Adipose tissue (tissue), 3 donors: ENCODE measurements around the gene TICRR. TPM values are rescaled to one million over a fixed set of nuclear protein-coding genes. Genes with fewer than 3 reads are reported as not detected.
"Not testable (repeated sequence)": the region's sequence is repeated elsewhere in the genome, so short reads cannot be mapped to it uniquely, and the experiment has no call there.

Experiments used
- H3K27ac ChIP-seq: one replicate; pipeline ENCODE4 v1.5.1; 2013; ENCODE audit warnings: low read depth, low read length
- WGBS, 3 donors: extraction: QIAGEN DNeasy Blood & Tissue Kit; methylation state at CpG; one replicate each; pipeline ENCODE4 v1.1.7; 2013; 5-methylcytosine and 5-hydroxymethylcytosine counted together
- polyA plus RNA-seq, 3 donors: library from polyadenylated mRNA; stranded (reverse); fragments of 200-250 nt; gene quantifications; one replicate each; pipeline ENCODE4 v1.2.3, GENCODE V29; 2013
- donor health status: healthy with polysubstance abuse.
- donor health status: Bipolar disorder and iron deficiency.
- donor health status: healthy.

TICRR gene
- polyA plus RNA-seq, 3 donors = 0.05 to 0.06 TPM; not detected in 1

DNA sequence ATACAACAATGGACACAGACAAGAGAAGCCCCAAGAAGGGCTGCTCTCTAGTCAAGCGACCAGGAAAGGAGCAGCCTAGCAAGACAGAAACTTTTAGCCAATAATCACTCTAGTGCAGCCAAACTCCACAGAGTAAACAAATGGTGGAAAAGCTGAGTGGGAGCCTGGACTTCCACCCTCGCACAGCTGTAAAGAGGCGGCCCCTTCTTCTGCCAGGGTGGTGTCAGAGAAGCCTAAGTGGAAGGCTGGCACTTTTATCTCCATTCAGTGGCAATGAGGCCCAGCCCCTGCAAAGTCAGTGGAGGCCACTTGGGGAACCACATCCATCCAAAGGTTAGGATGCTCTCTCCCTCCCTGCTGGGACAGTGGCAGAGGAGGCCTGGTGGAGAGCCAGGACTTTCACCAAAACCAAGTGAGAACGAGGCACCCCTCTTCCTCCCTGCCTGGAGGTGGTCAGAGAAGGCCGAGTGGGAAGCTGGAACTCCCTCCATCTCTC lies 15.5 kb upstream of the TICRR start:
- no peak overlapping the region for H3K27ac ChIP-seq
- 54 to 63% (median 60%) methylated on average over 5 of the region's 5 CpGs for WGBS, 3 donors

DNA sequence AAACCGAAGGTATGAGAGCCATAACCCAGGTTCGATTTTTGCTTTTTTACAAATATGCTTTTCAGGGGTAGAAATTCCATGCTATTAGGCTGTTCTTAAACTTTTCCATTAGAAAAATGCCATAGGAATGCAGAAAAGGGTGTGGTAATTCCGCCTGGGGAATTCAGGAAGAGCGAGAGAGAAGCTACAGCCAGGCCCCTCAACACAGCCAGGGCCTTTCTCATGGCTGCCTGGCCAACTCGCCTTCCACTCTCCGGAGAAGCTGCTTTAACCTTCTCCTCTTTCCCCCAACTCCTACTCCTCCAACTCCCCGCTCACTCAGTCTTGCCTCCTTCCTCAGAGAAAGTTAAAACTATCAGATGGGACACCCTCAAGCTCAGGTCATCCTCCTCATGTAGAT lies 9.1 kb upstream of the TICRR start:
- 49 to 67% (median 65%) methylated on average over 7 of the region's 7 CpGs for WGBS, 3 donors
- H3K27ac ChIP-seq = no peak overlapping the region

DNA sequence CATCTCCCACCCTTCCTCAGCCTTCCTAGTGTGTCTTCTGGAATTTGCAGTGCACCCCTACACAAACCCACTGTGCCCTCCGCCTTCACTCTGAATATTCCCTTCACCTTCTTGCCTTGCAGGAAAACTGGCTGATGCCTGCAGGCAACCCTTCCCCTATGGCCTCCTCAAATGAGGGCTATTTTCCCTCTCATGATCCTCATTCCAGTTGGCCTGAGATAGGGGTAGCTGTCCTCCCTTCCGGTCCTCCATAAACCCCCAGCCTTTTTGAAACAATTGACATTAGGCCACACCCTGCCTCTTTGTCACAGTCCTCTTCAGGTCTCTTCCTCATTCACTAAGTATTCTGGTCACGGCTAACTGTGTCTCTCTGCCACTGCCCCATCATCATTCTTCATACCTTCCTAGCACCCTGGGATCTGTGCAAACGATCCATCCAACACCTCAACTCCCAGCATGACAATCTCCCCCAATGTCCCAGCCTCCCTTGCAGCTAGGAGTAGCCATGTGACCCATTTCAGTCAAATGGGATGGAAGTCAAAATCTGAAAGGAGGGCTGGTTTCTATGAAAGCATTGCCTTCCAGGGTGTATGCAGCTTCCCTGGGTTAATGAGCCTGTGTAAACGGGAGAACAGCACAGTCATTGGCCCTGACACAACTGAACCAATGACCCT lies 8.5 kb upstream of the TICRR start:
- WGBS, 3 donors = 84 to 86% (median 84%) methylated on average over 5 of the region's 5 CpGs
- no peak overlapping the region for H3K27ac ChIP-seq

DNA sequence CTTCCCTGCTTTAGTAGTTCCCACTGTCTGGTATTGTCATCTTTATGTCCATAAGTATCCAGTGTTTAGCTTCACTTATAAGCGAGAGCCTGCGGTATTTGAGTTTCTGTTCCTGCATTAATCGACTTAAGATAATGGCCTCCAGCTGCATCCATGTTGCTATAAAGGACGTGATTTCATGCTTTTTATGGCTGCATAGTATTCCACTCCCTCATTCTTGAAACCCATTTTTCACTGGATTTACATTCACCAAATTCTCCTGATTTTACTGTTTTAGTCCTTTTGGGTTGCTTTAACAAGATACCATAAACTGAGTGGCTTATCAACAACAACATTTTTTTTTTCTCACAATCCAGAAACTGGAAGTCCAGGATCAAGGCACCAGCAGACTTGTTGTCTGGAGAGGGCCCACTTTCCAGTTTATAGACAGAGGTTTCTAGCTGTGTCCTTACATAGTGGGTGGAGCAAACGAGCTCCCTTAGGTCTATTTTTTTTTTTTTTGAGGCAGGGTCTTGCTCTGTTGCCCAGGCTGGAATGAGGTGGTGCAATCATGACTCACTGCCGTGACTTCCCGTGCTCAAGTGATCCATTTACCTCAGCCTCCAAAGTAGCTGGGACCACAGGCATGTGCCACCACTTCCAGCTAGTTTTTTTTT lies 6.1 kb upstream of the TICRR start:
- H3K27ac ChIP-seq = no peak overlapping the region
- WGBS, 3 donors = 77 to 81% (median 81%) methylated on average over 7 of the region's 7 CpGs

DNA sequence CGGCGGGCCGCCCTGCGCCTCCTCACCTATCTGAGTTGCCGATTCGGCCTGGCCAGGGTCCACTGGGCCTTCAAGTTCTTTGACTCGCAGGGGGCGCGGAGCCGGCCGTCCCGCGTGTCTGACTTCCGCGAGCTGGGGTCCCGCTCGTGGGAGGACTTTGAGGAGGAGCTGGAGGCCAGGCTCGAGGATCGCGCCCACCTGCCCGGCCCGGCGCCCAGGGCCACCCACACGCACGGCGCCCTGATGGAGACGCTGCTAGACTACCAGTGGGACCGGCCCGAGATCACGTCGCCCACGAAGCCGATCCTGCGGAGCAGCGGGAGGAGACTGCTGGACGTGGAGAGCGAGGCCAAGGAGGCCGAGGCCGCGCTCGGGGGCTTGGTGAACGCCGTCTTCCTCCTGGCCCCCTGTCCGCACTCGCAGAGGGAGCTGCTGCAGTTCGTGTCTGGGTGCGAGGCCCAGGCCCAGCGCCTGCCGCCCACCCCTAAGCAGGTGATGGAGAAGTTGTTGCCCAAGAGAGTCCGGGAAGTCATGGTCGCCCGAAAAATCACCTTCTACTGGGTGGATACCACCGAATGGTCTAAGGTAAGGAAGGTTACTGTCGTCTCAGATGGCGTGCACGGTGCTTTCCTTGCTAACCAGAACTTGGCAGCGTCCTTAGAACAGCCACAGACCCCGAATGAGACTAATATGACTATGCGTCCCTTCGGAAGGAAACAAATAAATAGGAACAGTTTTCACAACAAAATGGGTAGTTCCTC lies 567 bp downstream of the TICRR start:
- 1% methylated on average over 59 to 60 of the region's 60 CpGs for WGBS, 3 donors
- H3K27ac ChIP-seq = no peak overlapping the region

DNA sequence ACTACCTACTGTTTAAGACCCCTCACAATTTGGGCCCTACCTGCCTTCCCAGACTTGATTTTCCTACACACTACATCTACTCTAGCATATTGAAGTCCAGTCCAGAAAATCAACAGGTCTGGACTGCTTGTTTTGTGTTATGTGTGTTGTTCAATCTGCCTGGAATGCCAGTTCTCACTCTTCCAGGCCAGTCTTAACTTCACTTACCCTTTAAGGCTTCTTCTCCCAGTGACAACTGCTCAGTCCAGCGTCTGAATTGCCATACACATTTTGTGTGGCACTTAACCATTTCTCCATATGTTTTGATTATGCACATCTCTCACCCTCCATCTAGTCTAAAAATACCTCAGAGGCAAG lies 1.1 kb downstream of the TICRR start:
- no peak overlapping the region for H3K27ac ChIP-seq
- 18 to 25% (median 21%) methylated on average over 1 of the region's 1 CpG for WGBS, 3 donors

DNA sequence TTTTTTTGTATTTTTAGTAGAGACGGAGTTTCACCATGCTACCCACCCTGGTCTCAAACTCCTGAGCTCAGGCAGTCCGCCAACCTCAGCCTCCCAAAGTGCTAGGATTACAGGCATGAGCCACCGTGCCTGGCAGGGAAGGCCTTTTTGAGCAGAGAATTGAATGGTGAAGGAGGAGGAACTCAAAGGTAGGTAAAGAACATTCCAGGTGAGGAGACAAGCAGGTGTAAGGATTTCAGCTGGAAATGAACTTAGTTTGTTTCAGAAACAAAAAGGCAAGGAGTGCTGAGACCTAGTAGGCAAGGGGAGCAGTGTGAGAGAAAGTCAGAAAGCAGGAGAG lies 2.5 kb downstream of the TICRR start:
- H3K27ac ChIP-seq = no peak overlapping the region
- WGBS, 3 donors = 75 to 80% (median 76%) methylated on average over 3 of the region's 3 CpGs

DNA sequence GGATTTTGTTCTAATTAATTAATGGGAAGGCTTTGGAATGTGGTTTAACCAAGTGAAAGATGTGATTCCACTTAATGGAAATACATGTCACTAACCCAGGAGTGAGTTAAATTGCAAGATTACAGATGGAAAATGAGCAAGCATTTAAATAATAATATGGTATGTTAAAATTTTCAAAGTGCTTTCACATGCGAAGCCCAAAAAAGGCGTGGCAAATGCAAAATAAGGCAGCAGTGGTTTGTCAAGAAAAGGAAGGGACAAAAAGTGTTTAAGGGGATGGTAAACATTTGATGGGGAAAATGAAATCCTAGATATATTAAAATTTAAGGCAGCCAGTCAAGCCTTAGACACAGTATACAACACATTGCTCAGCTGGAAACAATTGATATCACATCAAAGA lies 2.9 kb downstream of the TICRR start:
- WGBS, 3 donors = 79 to 89% (median 85%) methylated on average over 2 of the region's 2 CpGs

DNA sequence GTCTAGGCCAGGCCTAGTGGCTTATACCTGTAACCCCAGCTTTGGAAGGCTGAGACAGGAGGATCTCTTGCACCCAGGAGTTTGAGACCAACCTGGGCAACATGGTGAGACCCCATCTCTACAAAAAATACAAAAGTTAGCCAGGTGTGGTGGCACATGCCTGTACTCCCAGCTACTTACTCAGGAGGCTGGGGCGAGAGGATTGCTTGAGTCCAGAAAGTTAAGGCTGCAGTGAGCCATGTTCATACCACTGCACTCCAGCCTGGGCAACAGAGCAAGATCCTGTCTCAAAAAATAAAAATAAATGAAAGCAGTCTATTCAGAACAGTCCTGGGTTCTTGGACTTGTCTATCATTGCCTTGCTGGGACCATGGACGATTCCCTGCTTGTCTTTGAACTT lies 5.5 kb downstream of the TICRR start:
- not testable (repeated sequence) for H3K27ac ChIP-seq
- 95 to 100% (median 95%) methylated on average over 2 of the region's 2 CpGs for WGBS, 3 donors

More for the DNA sequence above, 2.9 kb downstream of the TICRR start:
- no peak overlapping the region for H3K27ac ChIP-seq

DNA sequence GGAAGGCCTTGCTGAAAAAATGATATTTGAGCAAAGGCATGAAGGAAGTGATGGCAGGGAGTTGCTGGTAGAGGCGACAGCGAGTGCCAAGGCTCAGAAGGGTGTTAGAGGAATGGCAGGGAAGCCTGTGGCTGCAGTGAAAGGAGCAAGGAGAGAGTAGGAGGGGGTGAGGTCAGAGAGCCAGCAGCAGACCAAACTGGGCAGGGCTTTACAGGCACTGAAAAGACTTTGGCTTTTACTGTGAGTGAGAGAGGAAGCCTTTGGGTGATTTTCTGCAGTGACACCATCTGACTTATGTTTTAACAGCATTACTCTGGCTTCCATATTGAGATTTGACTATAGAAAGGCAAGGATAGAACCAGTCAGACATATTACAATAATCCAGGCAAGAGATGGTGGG lies 11.4 kb downstream of the TICRR start:
- no peak overlapping the region for H3K27ac ChIP-seq
- WGBS, 3 donors = 91 to 100% (median 95%) methylated on average over 2 of the region's 2 CpGs

DNA sequence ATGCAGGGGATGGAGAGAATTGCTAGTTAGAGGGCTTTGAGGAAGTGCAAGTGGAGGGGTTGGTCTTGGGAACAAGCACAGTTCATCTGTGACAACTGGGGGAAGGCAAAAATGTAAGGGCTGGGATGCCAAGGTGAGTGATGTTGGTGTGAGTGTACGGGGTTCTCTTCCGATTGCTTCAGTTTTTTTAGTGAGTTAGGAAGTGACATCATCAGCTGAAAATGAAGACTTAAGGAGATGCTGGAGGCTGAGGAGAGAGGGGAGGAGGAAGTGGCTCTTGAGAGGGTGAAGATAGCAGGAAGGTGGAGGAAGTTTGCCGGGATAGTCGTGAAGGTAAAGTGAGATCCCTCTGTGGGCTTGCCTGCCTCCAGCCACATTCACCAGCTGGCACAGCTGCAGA lies 12.7 kb downstream of the TICRR start:
- no peak overlapping the region for H3K27ac ChIP-seq
- WGBS, 3 donors = 52 to 83% (median 58%) methylated on average over 4 of the region's 4 CpGs

DNA sequence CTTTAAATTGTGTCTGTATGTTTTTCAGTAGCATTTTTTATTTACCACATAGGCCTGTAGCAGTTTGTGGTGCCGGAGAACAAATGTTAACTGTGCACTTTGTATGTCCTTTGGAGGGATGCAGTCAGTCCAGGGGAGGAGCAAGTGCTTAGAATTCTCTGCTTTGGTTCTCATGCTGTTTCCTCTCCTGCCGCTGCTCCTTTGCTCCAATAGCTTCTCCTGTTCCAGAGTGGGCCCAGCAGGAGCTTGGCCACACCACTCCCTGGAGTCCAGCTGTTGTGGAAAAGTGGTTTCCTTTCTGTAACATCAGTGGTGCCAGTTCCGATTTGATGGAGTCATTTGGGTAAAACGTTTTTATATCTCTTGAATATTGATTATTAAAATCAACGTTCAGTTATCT lies 16.6 kb downstream of the TICRR start:
- 71 to 89% (median 89%) methylated on average over 5 of the region's 5 CpGs for WGBS, 3 donors
- H3K27ac ChIP-seq = no peak overlapping the region

DNA sequence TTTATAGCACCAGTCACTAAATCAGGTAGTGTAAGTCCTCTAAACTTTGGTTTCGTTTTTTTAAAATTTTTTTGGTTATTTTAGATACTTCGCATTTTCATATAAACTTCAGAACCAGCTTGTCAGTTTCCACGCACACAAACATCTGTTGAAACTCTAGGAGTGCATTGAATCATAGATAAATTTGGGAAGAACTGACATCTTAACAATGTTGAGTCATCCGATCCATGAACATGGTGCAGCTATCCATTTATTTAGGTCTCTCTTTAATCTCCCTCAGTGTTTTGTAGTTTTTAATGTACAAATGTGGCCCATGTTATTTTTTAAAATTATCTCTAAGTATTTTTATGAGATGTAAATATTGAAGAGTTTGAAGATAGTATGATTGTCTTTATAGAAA lies 17.7 kb downstream of the TICRR start:
- no peak overlapping the region for H3K27ac ChIP-seq
- WGBS, 3 donors = 93 to 96% (median 94%) methylated on average over 4 of the region's 4 CpGs

DNA sequence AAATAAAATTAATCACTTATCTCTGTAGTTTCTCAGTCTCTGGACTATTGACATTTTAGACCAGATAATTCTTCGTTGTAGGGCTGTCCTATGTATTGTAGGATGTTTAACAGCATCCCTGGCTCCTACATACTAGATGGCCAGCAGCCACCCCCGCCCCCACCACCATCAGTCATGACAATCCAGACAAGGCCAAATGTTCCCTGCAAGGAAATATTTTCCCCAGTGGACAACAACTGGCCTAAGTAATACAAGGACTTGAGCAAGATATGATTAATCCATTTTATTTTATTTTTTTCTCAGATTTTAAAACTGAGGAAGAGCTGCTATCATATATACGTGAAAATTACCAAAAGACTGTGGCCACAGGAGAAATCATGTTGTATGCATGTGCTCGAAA lies 23.8 kb downstream of the TICRR start:
- 86 to 90% (median 88%) methylated on average over 4 of the region's 4 CpGs for WGBS, 3 donors
- no peak overlapping the region for H3K27ac ChIP-seq

DNA sequence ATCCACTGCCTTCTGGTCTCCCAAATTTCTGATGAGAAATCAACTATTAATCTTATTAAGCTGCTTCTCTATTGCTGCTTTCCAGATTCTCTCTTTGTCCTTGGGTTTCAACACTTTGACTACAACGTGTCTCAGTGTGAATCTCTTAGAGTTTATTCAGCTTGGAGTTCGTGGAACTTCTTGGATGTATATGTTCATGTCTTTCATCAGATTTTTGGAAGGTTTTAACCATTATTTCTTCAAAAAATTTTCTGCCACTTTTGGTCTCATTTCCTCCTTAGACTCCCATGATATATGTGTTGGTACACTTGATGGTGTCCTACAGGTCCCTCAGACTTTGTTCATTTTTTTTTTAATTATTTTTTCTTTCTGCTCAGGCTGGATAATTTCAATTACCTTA lies 36.0 kb downstream of the TICRR start:
- 96 to 98% (median 97%) methylated on average over 2 of the region's 2 CpGs for WGBS, 3 donors
- no peak overlapping the region for H3K27ac ChIP-seq

DNA sequence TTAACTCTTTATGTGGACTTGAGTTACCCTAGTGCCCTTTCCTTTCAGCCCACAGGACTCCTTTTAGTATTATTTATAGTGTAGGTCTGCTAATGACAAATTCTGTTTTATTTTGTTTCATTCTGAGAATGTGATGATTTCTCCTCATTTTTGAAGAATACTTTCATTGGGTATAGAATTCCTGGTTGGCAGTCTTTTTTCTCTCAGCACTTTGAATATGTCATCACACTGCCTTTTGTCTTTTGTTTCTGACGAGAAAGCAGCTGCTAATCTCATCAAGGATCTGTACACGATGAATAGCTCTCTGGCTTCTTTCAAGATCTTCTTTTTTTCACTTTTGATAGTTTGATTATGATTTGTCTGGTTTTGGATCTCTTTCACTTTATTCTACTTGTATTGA lies 37.8 kb downstream of the TICRR start:
- H3K27ac ChIP-seq = no peak overlapping the region
- 85 to 95% (median 90%) methylated on average over 2 of the region's 2 CpGs for WGBS, 3 donors

DNA sequence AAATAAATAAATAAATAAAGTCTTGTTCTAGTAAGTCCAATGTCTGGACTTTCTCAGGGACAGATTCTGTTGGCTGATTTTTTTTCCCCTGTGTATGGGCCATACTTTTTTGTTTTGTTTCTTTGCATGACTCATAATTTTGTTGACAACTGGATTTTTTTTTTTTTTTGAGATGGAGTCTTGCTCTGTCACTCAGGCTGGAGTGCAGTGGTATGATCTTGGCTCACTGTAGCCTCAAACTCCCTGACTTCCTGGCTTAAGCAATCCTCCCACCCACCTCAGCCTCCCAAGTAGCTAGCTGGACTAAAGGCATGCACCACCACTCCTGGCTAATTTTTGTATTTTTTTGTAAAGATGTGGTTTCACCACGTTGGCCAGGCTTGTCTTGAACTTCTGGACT lies 38.9 kb downstream of the TICRR start:
- WGBS, 3 donors = 93 to 100% (median 100%) methylated on average over 1 of the region's 1 CpG
- no peak overlapping the region for H3K27ac ChIP-seq

DNA sequence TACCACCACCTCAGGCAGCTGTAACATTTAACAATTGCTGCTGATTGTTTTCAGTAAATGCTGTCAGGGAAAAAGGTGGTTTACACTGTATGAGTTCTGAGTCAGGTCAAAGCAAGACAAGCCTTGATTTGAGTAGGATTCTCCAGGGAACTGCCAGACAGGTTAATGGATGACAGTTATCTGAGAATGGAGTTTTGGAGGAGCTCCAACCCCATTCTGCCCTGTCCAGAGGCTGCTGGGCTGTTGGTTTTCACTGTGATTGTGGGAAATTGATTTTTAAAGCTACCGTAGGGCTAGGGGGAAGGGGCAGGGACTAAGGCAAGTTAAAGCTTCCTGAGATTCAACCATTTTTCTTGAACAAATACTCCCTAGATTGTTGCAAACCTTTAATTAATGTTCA lies 39.9 kb downstream of the TICRR start:
- no peak overlapping the region for H3K27ac ChIP-seq
- 68 to 92% (median 91%) methylated on average over 1 of the region's 1 CpG for WGBS, 3 donors

DNA sequence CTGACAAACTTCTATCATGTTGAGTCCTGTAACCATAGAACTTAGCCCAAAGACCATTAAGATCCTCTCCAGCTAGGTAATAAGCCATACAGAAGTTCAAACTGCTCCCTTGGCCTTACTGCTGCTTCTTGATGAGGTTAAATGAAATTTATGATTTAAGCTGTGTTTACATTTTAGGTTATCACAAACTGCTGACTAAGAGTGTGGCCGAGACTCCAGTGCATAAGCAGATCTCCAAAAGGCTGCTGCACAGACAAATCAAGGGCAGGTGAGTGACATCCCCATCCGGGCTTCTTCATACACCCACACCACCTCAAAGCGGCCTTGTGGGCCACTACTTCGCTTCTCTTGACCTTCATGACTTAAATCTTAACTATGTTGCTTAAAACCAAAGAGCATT lies 41.0 kb downstream of the TICRR start:
- no peak overlapping the region for H3K27ac ChIP-seq
- WGBS, 3 donors = 91 to 97% (median 94%) methylated on average over 4 of the region's 4 CpGs

DNA sequence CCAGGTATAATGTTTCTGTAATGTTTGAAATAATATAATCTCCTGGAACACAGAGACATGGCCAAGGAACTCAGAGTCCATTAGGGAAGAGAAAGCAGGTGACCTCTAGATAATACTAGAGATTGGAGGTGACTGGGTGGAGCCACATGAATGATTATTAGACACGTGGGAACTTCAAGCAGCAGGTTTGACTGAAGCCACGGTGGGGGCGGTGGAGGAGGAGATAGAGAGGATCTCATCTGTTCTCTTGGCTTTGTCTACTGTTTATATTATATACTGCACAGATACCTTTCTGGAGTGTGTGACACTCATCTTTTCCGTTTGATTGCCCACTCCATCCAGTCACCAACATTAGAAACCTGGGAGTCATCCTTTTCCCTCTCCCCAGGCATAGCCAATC lies 46.3 kb downstream of the TICRR start:
- WGBS, 3 donors = 60 to 78% (median 72%) methylated on average over 4 of the region's 4 CpGs
- H3K27ac ChIP-seq = no peak overlapping the region
